Measurements from ENCODE around the gene AKAP11.
A peak's percentile ranks its signal among the peaks of the same experiment; 100 is the strongest.

AKAP11 gene

GRCh38 chr13:42356184-42356575 lies 84.2 kb downstream of the AKAP11 start:
- no peak for TF ChIP-seq CTCF (conservative IDR thresholded peaks at IDR 0.05; ENCODE audit: low read depth, low read length)
- no peak for DNase-seq (ENCODE audit: low read depth)
- H3K4me3 ChIP-seq (ENCODE audit: low read depth, low read length): no peak overlapping the region

DNA sequence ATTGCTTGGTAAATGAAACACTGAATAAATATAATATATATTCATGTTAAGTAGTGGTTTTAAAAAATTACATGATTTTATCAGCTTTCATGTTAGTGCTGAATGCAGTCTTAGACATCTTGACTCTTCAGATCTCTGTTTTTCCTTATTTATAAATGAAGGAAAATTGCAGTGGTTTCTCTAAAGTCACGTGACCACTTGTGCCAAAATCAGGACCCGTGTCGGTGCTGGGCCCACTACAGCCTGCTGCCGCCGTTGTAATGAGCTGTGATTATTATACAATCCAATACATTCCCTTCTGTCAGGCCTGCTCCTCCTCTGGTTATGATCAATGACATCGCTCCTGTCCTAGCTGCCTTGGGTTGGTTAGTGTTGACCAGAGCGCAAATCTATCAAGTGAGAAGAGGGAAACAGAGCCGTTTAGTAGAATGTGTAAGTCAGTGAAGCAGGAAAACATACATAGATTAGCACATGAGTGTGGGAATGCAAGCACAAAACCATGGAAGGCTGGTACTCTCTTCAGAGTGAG lies 88.2 kb downstream of the AKAP11 start:
- no peak for DNase-seq (ENCODE audit: low read depth)
- no peak overlapping the region for H3K4me3 ChIP-seq (ENCODE audit: low read depth, low read length)
- TF ChIP-seq CTCF (conservative IDR thresholded peaks at IDR 0.05; ENCODE audit: low read depth, low read length): no peak

- no peak for TF ChIP-seq CTCF (conservative IDR thresholded peaks at IDR 0.05; ENCODE audit: low read depth, low read length)
- no peak for DNase-seq (ENCODE audit: low read depth)
- no peak overlapping the region for H3K4me3 ChIP-seq (ENCODE audit: low read depth, low read length)
Measured at GRCh38 chr13:42361701-42362100, 89.7 kb downstream of the AKAP11 start.

DNA sequence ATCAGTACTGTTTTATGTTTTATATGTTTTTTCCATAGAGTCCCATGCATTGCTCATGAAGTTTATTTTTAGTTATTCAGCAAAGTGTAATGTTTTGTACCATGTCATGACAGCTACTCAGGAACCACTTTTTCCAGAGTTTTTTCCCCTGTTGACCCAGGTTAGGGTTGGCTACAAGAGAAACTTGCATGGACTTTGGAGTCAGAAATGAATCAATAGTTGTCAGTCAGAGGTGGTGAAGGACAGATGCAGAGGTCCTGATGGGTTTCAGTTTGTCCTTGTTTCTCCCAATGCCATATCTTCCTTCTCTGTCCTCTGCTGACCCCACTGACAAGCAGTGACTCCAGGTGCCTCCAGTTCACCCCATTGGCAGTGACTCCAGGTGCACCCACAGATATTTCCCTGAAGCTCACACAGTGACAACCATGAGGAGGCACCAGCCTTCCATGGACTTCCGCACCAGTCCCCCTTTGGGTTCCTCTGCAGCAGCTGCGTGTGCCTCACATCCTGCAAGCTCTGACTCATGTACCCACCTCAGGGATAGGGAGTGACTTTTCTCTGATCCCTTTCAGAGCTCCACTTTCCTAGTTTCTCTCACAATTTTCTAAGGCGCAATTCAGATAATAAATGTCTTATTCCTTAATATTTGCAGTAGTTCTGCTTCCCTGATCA lies 92.1 kb downstream of the AKAP11 start:
- peak; percentile 71 for DNase-seq (ENCODE audit: low read depth)
- H3K4me3 ChIP-seq (ENCODE audit: low read depth, low read length): no peak overlapping the region
- TF ChIP-seq CTCF (conservative IDR thresholded peaks at IDR 0.05; ENCODE audit: low read depth, low read length): peak; percentile 35

GRCh38 chr13:42364613-42365000 lies 92.7 kb downstream of the AKAP11 start:
- peak; percentile 63 for DNase-seq (ENCODE audit: low read depth)
- TF ChIP-seq CTCF (conservative IDR thresholded peaks at IDR 0.05; ENCODE audit: low read depth, low read length): no peak
- H3K4me3 ChIP-seq (ENCODE audit: low read depth, low read length): no peak overlapping the region

- DNase-seq (ENCODE audit: low read depth): peak; percentile 38
- H3K4me3 ChIP-seq (ENCODE audit: low read depth, low read length): no peak overlapping the region
- no peak for TF ChIP-seq CTCF (conservative IDR thresholded peaks at IDR 0.05; ENCODE audit: low read depth, low read length)
Measured at GRCh38 chr13:42367831-42368230, 95.9 kb downstream of the AKAP11 start.

Data from choroid plexus epithelial cell (primary cell).